ENCODE results near the gene CCNY.

Gene CCNY

GRCh38 chr10:35506741-35507140 is 170.4 kb downstream of the CCNY start:
- TF ChIP-seq CTCF (IDR thresholded peaks at IDR 0.05; ENCODE audit: low read depth, low read length), result no peak
- no peak overlapping the region for H3K4me3 ChIP-seq (replicated peaks in 1 of 2; ENCODE audit: low read depth in 2 of 2, low read length in 2 of 2)
- DNase-seq (ENCODE audit: low read depth in 2 of 2), result no peak

GRCh38 chr10:35507519-35508109 is 171.3 kb downstream of the CCNY start:
- DNase-seq (ENCODE audit: low read depth in 2 of 2), result no peak
- TF ChIP-seq CTCF (IDR thresholded peaks at IDR 0.05; ENCODE audit: low read depth, low read length), result no peak
- no peak overlapping the region for H3K4me3 ChIP-seq (replicated peaks in 1 of 2; ENCODE audit: low read depth in 2 of 2, low read length in 2 of 2)

GRCh38 chr10:35508647-35509046 is 172.3 kb downstream of the CCNY start:
- no peak for DNase-seq (ENCODE audit: low read depth in 2 of 2)
- no peak for TF ChIP-seq CTCF (IDR thresholded peaks at IDR 0.05; ENCODE audit: low read depth, low read length)
- no peak overlapping the region for H3K4me3 ChIP-seq (replicated peaks in 1 of 2; ENCODE audit: low read depth in 2 of 2, low read length in 2 of 2)

- no peak for DNase-seq (ENCODE audit: low read depth in 2 of 2)
- no peak overlapping the region for H3K4me3 ChIP-seq (replicated peaks in 1 of 2; ENCODE audit: low read depth in 2 of 2, low read length in 2 of 2)
- no peak for TF ChIP-seq CTCF (IDR thresholded peaks at IDR 0.05; ENCODE audit: low read depth, low read length)
These were observed 174.6 kb downstream of the CCNY start for GRCh38 chr10:35510891-35511290.

GRCh38 chr10:35511647-35512046 is 175.3 kb downstream of the CCNY start:
- TF ChIP-seq CTCF (IDR thresholded peaks at IDR 0.05; ENCODE audit: low read depth, low read length), result no peak
- no peak overlapping the region for H3K4me3 ChIP-seq (replicated peaks in 1 of 2; ENCODE audit: low read depth in 2 of 2, low read length in 2 of 2)
- no peak for DNase-seq (ENCODE audit: low read depth in 2 of 2)

GRCh38 chr10:35516102-35516670 is 179.9 kb downstream of the CCNY start:
- no peak for TF ChIP-seq CTCF (IDR thresholded peaks at IDR 0.05; ENCODE audit: low read depth, low read length)
- DNase-seq (ENCODE audit: low read depth in 2 of 2), result peak in 1 of 2 donors; percentile 70
- no peak overlapping the region for H3K4me3 ChIP-seq (replicated peaks in 1 of 2; ENCODE audit: low read depth in 2 of 2, low read length in 2 of 2)
